Stimulated activated CD4-positive, alpha-beta T cell treated with anti-CD3 and anti-CD28 coated beads, Interleukin-4, amount 100 ng/mL, for 48 hours (primary cell): ENCODE data around the gene SPATA9.

Experiments used
- DNase-seq, 2 donors: peaks; one replicate each; pipeline ENCODE4 v3.0.0-alpha.2; 2020; ENCODE audit warnings: low read depth in 2 of 2

Gene SPATA9, protein sequence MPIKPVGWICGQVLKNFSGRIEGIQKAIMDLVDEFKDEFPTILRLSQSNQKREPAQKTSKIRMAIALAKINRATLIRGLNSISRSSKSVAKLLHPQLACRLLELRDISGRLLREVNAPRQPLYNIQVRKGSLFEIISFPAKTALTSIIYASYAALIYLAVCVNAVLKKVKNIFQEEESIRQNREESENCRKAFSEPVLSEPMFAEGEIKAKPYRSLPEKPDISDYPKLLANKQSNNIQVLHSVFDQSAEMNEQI

GRCh38 chr5:95682891-95683290 lies at the start of gene SPATA9:
SPATA9 (minus strand) TSS chr5:95682991; CDS start chr5:95682854, 137 bp downstream.
- DNase-seq = no peak

DNA sequence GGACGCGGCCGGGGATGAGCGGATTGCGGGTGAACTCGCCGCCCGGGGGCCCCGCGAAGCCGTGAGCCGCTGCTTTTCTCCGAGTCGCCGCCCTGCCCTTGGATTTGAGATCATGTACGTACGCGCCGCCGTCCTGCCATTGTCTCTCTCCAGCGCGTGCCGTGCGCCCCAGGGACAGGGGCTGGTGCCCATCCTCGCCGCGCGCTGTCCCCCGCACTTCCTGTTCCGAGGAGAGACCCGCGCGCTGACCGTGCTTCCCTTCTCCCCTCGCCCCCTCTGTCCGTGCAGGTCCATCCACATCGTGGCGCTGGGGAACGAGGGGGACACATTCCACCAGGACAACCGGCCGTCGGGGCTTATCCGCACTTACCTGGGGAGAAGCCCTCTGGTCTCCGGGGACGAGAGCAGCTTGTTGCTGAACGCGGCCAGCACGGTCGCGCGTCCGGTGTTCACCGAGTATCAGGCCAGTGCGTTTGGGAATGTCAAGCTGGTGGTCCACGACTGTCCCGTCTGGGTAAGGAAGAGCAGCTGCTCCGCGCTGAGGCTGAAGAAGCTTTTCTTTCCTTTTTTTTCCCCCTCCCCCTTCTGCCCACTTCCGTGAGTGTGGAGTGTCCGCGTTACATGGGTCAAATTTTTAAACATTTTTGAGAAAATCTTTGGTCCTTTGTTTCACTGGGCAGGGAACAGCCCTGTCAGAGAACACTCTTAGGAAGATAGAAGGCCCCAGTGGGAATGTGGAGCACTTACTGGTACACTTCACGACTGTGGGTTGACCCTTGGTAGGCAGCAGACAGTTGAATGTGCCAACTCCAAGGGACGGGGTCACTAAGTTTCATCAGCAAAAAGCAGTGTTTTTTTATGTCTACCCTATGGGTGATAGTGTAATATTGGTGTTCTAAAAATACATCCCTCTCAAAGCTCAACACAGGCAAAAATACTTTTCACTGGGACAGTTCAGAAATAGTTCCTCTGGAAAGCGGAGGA lies 49.1 kb upstream of the SPATA9 start:
- peak; percentile 15 to 34 for DNase-seq

DNA sequence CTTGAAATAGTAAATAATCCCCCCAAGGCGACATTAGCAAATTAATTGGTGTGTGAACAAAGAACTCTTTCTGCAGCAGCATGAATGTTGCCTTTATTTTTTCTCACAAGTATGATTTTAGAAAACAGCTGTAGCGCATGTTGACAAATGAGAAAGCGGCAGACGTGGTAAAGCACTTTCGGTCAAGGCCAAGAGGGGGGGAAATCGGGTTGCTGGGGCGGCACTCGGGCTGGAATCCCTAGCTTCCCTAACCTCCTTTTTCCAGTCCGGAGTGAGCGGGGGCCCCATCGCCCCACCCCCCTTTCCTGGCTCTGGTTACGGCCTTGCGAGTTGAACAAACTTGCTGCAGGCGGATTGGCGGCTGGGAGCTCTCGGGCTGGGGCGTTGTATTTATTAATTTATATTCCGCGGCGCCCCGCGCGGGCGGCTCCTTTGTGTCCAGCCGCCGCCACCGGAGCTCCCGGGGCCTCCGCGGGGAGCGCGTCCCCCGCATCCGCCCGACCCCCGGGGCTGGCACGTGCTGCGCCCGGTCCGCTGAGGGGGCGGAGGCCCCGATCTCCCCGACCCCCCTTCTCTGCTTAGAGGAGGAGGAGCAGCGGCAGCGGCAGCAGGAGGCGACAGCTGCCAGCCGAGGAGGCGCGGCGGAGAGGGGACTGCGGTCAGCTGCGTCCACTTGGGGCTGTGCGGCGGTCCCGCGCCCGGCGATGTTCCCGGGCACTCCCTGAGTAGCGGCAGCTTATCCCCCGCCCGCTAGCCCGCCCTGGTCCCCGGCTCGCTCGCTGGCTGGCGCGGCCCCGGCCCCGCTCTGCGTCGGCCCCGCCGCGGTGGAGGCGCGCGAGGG lies 48.2 kb upstream of the SPATA9 start, which contains the start of gene RHOBTB3:
TSS of gene RHOBTB3 (plus strand) at position 607 of the 841 bp plus-strand sequence. CDS start 347 bp downstream, outside the sequence.
- DNase-seq = peak in 1 of 2 donors; percentile 9

DNA sequence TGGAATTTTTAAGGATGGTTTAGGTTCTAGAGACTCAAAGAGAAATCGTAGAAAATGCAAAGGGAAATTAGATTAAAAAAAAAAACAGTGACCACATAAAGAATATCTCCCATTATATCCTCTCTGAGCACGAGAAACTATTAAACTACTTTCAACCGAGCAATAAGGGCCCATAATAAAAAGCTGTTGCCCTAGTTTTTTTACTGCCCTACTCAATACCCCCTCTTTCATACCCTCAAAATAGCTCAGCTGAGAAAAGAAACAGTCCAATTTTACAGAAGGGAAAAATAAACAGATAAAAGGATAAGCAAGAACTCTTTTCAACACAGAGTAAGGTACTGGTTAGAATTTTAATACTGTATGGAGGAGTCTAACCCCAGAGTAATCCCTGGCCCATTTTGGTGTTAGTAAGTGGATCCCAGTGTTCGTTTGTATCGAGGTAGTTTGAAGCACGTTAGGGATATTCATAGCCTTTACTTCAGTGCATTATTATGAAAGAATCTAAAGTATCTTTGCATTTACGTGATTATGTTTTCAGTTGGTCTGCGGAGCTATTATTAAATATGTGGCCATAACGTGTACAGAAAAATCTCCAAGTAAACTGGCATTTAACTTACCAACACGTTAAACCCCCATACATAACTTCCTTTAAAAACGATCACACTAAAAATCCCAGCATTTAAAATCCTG lies 47.4 kb upstream of the SPATA9 start:
- DNase-seq = no peak

DNA sequence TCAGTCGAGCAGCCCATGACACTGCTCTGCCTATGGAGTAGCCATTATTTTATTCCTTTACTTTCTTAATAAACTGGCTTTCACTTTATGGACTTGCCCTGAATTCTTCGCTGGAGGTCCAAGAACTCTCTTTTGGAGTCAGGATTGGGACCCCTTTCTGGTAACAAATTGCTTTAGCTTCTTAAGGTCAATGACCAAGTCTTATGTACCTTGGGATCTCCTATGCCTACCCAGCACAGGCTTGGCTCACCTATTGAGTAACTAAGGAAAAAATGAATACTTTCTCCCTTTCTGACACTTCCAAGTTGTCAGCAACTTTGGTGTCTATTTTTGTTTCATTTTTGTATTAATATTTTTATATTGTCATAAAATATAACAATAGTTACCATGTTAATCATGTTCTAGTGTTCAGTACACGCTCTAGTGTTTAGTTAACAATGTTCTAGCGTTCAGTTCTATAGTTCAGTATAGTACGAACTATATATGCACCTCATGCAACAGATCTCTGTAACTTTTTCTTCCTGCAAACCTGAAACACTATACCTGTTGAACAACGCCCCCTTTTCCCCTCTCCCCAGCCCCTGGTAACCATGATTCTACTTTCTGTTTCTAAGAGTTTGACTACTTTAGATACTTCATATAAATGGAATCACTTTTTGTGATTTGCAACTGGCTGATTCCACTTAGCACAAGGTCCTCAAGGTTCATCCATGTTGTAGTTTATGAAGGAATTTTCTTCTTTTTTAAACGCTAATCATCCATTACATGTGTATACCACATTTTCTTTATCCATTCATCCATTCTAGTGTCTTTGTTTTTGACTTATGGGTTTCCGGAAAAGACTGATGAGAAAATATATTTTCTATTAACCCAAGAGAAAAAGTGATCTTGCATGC lies 46.6 kb upstream of the SPATA9 start:
- no peak for DNase-seq

- DNase-seq = no peak
Measured at GRCh38 chr5:95728494-95729114, 45.8 kb upstream of the SPATA9 start.

GRCh38 chr5:95727764-95728191 lies 45.0 kb upstream of the SPATA9 start:
- DNase-seq = no peak

GRCh38 chr5:95726811-95727763 lies 44.3 kb upstream of the SPATA9 start:
- no peak for DNase-seq

- no peak for DNase-seq
Measured at GRCh38 chr5:95725937-95726810, 43.4 kb upstream of the SPATA9 start.

- no peak for DNase-seq
Measured at GRCh38 chr5:95725071-95725820, 42.5 kb upstream of the SPATA9 start.

DNA sequence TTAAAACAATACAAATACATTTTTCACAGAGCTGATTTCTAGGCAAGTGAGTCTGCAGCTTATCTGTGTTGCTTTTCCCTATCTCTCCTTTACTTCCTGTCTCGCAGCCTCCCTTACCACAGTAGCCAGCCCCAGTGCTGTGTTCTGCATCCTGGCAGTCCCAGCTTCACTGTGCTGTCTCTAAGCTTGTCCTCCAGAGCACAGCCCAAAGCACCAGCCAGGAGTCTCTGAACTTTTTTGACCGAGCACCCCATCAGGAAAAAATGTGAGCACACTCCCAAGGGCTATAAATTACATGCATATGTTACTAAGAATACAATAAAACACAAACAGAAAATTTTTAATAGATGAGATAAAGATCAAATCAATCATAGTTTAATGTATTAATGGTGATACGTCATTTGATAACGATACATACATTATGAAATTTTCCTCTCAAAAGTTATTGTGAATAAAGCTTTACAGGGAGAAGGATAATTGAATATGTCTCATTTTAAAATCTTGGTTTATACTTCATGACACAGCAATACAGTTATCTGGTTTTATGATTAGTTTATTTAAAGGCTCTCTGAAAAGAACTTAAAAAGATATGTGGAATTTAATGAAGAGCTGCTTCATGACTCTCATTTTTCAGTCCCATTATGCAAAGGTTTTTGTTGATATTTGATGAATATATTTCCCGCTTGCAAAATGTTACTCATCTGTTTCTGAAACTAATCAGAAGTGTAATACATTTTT lies 41.0 kb upstream of the SPATA9 start:
- no peak for DNase-seq

DNA sequence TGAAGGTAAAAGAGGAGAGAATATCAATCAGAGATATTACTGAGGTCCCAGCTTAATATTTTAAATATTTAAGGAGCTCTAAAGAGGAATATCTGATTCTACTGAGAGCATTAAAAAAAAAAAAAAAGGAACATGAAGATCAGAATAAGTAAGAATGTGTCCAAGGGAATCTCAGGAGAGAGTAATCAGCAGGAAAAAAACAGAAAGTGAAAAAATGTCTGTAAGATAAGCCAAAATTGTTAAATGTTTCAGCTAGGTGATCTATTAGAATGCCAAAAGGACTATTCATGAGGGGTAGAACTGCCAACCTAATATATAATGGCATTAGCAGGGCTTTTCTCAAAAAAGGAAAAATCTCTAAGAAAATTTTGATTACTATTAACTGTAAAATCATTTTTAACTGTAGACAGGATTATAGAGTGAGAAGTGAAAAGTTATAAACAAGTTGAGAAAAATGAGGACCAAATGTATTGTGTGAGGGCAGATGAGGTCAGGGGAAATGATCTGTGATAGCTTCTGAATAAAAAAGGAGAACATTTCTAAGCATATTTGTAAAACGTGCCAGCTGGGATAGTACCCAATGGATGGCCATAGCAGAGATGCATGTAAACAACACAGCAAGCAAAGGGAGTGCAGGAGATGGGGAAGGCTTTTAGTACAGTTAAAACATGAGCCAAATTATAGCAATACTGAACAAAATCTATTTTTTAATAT lies 38.9 kb upstream of the SPATA9 start:
- no peak for DNase-seq

- DNase-seq = no peak
Measured at GRCh38 chr5:95720094-95720786, 37.4 kb upstream of the SPATA9 start.

DNA sequence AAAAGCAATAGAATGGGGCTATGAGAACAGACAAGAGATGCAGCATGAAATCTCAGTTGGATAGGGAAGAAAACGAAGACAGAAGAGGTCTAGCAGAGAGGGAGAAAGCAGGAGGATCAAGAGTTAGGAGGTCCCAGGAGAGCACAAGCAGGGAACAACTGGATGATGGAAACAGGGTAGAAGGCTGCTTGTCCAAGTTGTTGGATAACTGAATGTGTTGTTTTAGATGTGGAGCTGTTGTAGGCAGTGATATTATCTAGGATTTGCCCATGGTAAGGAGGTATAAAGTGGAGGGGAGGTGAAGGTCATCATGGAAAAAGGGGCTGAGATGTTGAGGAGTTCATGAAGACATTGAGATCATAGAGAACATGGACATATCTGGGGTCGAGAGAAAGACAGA lies 35.9 kb upstream of the SPATA9 start:
- DNase-seq = no peak

DNA sequence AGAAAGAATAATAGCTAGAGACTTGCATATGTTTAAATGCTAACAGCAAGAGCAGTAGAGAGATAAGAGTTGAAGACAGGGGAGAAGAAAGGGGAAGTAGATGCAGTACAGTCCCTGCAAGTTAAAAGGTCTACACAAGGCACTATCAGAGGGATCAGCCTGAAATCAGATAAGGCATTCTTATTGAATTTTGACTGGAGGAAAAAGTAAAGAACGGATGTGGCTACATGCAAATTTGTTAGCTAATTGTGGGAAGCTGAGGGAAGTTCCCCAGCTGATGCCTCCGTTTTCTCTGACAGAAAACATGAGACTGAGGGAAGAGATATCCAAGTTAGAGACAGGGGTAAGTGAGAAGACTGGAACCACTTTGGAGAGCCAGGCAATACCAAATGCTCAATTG lies 35.4 kb upstream of the SPATA9 start:
- peak in 1 of 2 donors; percentile 18 for DNase-seq
